ENCODE data around the gene OPA3.

DNA sequence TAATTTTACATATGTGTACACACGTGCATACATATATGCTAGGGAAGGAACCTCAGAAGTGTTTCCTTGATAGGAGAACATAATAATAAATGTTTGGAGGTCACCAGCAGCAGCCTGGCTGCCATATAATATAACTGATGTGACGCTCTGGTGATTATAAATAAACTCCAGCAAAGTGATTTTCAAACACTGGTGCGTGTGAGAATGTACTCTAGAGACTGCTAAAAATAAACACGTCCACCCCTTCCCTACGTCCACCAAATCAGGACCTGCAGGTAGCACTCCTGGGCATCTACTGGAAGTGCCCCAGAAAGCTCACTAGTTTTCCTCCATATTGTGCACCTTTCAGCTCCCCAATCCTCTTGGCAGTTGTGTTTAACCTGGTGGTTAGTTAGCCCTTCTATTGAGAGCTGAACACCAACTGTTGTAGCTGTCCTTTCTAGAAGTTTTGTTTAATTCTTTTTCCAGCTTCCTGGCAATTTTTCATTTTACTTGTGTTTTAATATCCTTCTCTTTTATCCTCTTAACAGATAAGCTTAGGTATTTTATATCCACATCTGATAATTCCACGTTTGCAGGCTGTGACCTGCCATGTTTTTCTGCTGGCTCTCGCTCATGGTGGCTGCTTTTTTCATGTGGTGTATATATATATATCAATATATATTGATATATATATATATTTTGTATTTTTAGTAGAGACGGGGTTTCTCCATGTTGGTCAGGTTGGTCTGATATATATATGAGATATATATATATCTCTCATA is 13.0 kb downstream of the OPA3 start:
- no peak for TF ChIP-seq EP300 (IDR thresholded peaks at IDR 0.05)
- TF ChIP-seq, protein P1, sequence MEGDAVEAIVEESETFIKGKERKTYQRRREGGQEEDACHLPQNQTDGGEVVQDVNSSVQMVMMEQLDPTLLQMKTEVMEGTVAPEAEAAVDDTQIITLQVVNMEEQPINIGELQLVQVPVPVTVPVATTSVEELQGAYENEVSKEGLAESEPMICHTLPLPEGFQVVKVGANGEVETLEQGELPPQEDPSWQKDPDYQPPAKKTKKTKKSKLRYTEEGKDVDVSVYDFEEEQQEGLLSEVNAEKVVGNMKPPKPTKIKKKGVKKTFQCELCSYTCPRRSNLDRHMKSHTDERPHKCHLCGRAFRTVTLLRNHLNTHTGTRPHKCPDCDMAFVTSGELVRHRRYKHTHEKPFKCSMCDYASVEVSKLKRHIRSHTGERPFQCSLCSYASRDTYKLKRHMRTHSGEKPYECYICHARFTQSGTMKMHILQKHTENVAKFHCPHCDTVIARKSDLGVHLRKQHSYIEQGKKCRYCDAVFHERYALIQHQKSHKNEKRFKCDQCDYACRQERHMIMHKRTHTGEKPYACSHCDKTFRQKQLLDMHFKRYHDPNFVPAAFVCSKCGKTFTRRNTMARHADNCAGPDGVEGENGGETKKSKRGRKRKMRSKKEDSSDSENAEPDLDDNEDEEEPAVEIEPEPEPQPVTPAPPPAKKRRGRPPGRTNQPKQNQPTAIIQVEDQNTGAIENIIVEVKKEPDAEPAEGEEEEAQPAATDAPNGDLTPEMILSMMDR (IDR thresholded peaks at IDR 0.05) = no peak
